ENCODE results near the gene SLC39A11. TPM values are rescaled to one million over a fixed set of nuclear protein-coding genes. Genes with fewer than 3 reads are reported as not detected.

The SLC39A11 gene
- total and polyA plus RNA-seq, 2 of the 13 experiments (the other 11 are each of a cell fraction or from before 2014, with no cell fraction given): 17.2 to 31.5 TPM

- H3K4me1 ChIP-seq (ENCODE audit: insufficient read depth, low read length): peaks cover 8% of the 10 kb centered on the region; the same call in 1 of the 2 replicates
- no peak overlapping the region for H2AFZ ChIP-seq (ENCODE audit: low read length)
- WGBS (ENCODE audit: low lambda C conversion rate): 91% methylated on average over 8 of the region's 8 CpGs
- FAIRE-seq: no peak
- H3K4me2 ChIP-seq (ENCODE audit: low read depth, low read length): no peak overlapping the region
- ChIA-PET POLR2A (no interaction called here), CTCF (ENCODE audit: low intra/inter-chr PET ratio, low total read pairs) (no interaction called here)
- H4K20me1 ChIP-seq (ENCODE audit: insufficient read depth, low read length): peaks cover 2% of the 10 kb centered on the region; the same call in 1 of the 2 replicates
- H3K36me3 ChIP-seq (replicated peaks in 1 of 2; ENCODE audit: control insufficient read depth in 1 of 2, insufficient read depth in 2 of 2, low read length in 2 of 2): no peaks in the 10 kb centered on the region; a peak in 1 of 5 replicates
- no peaks in the 10 kb centered on the region for H3K79me2 ChIP-seq (ENCODE audit: insufficient read depth, low read length)
- no peak overlapping the region for H3K9ac ChIP-seq (ENCODE audit: insufficient read depth, low read depth, low read length)
- intact Hi-C loops (cut with micrococcal nuclease; ENCODE audit: unreplicated experiment) (no loop called here), in situ Hi-C loops (cut with HindIII; ENCODE audit: extremely low pct_ligation_motif_present, low pct_unique_long_range_greater_than_20kb) (loop anchor here (25.0 kb wide), 1 partner anchor 437 kb away; no protein-coding TSS in a partner anchor)
- H3K27ac ChIP-seq (ENCODE audit: extremely low read length, insufficient read depth, low read length): no peak overlapping the region
- BruUV-seq (replicated peaks): no TSS peak
- no peak for ATAC-seq
- H3K27me3 ChIP-seq (ENCODE audit: control insufficient read depth in 1 of 2, insufficient read depth in 2 of 2, low read length in 2 of 2): no peaks in the 10 kb centered on the region
- no peaks in the 10 kb centered on the region for H3K9me3 ChIP-seq (ENCODE audit: low read length)
- TF ChIP-seq, protein P1, sequence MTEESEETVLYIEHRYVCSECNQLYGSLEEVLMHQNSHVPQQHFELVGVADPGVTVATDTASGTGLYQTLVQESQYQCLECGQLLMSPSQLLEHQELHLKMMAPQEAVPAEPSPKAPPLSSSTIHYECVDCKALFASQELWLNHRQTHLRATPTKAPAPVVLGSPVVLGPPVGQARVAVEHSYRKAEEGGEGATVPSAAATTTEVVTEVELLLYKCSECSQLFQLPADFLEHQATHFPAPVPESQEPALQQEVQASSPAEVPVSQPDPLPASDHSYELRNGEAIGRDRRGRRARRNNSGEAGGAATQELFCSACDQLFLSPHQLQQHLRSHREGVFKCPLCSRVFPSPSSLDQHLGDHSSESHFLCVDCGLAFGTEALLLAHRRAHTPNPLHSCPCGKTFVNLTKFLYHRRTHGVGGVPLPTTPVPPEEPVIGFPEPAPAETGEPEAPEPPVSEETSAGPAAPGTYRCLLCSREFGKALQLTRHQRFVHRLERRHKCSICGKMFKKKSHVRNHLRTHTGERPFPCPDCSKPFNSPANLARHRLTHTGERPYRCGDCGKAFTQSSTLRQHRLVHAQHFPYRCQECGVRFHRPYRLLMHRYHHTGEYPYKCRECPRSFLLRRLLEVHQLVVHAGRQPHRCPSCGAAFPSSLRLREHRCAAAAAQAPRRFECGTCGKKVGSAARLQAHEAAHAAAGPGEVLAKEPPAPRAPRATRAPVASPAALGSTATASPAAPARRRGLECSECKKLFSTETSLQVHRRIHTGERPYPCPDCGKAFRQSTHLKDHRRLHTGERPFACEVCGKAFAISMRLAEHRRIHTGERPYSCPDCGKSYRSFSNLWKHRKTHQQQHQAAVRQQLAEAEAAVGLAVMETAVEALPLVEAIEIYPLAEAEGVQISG (CRISPR knock-in tag; IDR thresholded peaks at IDR 0.05): no peak
- no peak for TF ChIP-seq MYC (CRISPR knock-in tag; IDR thresholded peaks at IDR 0.05; ENCODE audit: borderline replicate concordance)
- no peak for TF ChIP-seq ZNF441 (CRISPR knock-in tag; IDR thresholded peaks at IDR 0.05; ENCODE audit: borderline replicate concordance)
- TF ChIP-seq CHD2 (IDR thresholded peaks at IDR 0.05; ENCODE audit: low read depth, low read length): no peak
- TF ChIP-seq ZNF496 (CRISPR knock-in tag; IDR thresholded peaks at IDR 0.05; ENCODE audit: insufficient replicate concordance): no peak
- no peak for TF ChIP-seq ZNF282 (IDR thresholded peaks at IDR 0.05; ENCODE audit: partially characterized antibody)
- no peak overlapping the region for H3K4me3 ChIP-seq (replicated peaks in 1 of 3; ENCODE audit: insufficient read depth in 1 of 3, low read depth in 2 of 3, low read length in 3 of 3)
- no peak for DNase-seq (ENCODE audit: low spot score)
Observed at GRCh38 chr17:72950242-72950931, 142.1 kb downstream of the SLC39A11 start.

Data from HepG2 (cell line).